ENCODE measurements around the gene ACVR1B. TPM values are rescaled to one million over a fixed set of nuclear protein-coding genes. Genes with fewer than 3 reads are reported as not detected.

ACVR1B gene
- total and polyA plus RNA-seq, 2 of the 8 experiments (the other 6 are each of a cell fraction or from before 2014, with no cell fraction given): 16.0 to 19.2 TPM

GRCh38 chr12:51971679-51972421 lies 20.4 kb downstream of the ACVR1B start (continued):
- TF ChIP-seq CTCF (IDR thresholded peaks at IDR 0.05; ENCODE audit: control extremely low read depth in 1 of 3, insufficient read depth in 1 of 3, low read depth in 1 of 3, low read length in 3 of 3) (no peak), PHF8 (conservative IDR thresholded peaks at IDR 0.05; ENCODE audit: low read depth, low read length) (no peak), FOSL1 (IDR thresholded peaks at IDR 0.05; ENCODE audit: insufficient read depth, low read depth, low read length) (no peak), CREB1 (IDR thresholded peaks at IDR 0.05) (no peak), HDAC2 (IDR thresholded peaks at IDR 0.05; ENCODE audit: borderline replicate concordance in 1 of 2, low read depth in 2 of 2, low read length in 2 of 2) (no peak), SAP30 (IDR thresholded peaks at IDR 0.05; ENCODE audit: insufficient read depth, insufficient replicate concordance, low read length) (no peak), CHD1 (IDR thresholded peaks at IDR 0.05; ENCODE audit: low read depth, low read length) (no peak), MAX (IDR thresholded peaks at IDR 0.05) (no peak), RNF2 (IDR thresholded peaks at IDR 0.05; ENCODE audit: borderline replicate concordance, low read depth, low read length, missing control alignments, poor library complexity, severe bottlenecking) (no peak), SP2 (IDR thresholded peaks at IDR 0.05; ENCODE audit: low read length) (no peak), KDM1A (IDR thresholded peaks at IDR 0.05; ENCODE audit: borderline replicate concordance, low read length) (no peak), JUN (IDR thresholded peaks at IDR 0.05; ENCODE audit: low read depth, low read length) (no peak)
